GM12865 (cell line): ENCODE measurements around the gene ABTB2.

Experiments
- DNase-seq: peaks from one replicate; pipeline ENCODE4 v3.0.0; 2010; ENCODE audit warnings: low read depth
- H3K4me3 ChIP-seq: 2 replicates; pipeline ENCODE4 v1.5.1; 2011; ENCODE audit warnings: mild to moderate bottlenecking, low read depth, low read length, control low read depth
- CTCF ChIP-seq: IDR thresholded peaks from 2 replicates; pipeline ENCODE4 v1.5.1; 2011; ENCODE audit warnings: low read length, control low read depth, low read depth, inconsistent platforms; ENCODE audit not compliant: insufficient read depth; ENCODE audit errors: missing control alignments

The ABTB2 gene

GRCh38 chr11:34318111-34319037 lies 39.4 kb downstream of the ABTB2 start:
- no peak for DNase-seq
- no peak for TF ChIP-seq CTCF
- no peak overlapping the region for H3K4me3 ChIP-seq

GRCh38 chr11:34317666-34318065 lies 40.1 kb downstream of the ABTB2 start:
- no peak overlapping the region for H3K4me3 ChIP-seq
- no peak for DNase-seq
- no peak for TF ChIP-seq CTCF

GRCh38 chr11:34317036-34317360 lies 40.8 kb downstream of the ABTB2 start:
- TF ChIP-seq CTCF: no peak
- H3K4me3 ChIP-seq: no peak overlapping the region
- DNase-seq: no peak

GRCh38 chr11:34316347-34317035 lies 41.3 kb downstream of the ABTB2 start:
- H3K4me3 ChIP-seq: no peak overlapping the region
- no peak for DNase-seq
- no peak for TF ChIP-seq CTCF

- DNase-seq: no peak
- no peak for TF ChIP-seq CTCF
- no peak overlapping the region for H3K4me3 ChIP-seq
Measured at GRCh38 chr11:34315394-34315793, 42.4 kb downstream of the ABTB2 start.

GRCh38 chr11:34314936-34315335 lies 42.9 kb downstream of the ABTB2 start:
- TF ChIP-seq CTCF: no peak
- H3K4me3 ChIP-seq: no peak overlapping the region
- no peak for DNase-seq

GRCh38 chr11:34314176-34314575 lies 43.6 kb downstream of the ABTB2 start:
- no peak for TF ChIP-seq CTCF
- H3K4me3 ChIP-seq: no peak overlapping the region
- DNase-seq: no peak
